ENCODE measurements around the gene EVL.

EVL gene

GRCh38 chr14:100031506-100032281 lies 33.5 kb upstream of the EVL start:
- ATAC-seq (replicated peaks), result no peak
- no peak for DNase-seq
- no peaks in the 10 kb centered on the region for H3K36me3 Mint-ChIP-seq

GRCh38 chr14:100032738-100033137 lies 32.5 kb upstream of the EVL start:
- no peaks in the 10 kb centered on the region for H3K4me1 Mint-ChIP-seq
- H3K27ac Mint-ChIP-seq, result no peak overlapping the region
- no peak overlapping the region for H3K4me3 Mint-ChIP-seq
- H3K27me3 Mint-ChIP-seq, result no peaks in the 10 kb centered on the region
- no peak for DNase-seq
- H3K36me3 Mint-ChIP-seq, result no peaks in the 10 kb centered on the region
- H3K9me3 Mint-ChIP-seq, result no peaks in the 10 kb centered on the region
- ATAC-seq (replicated peaks), result no peak

More at GRCh38 chr14:100031506-100032281, 33.5 kb upstream of the EVL start:
- no peak overlapping the region for H3K4me3 Mint-ChIP-seq
- H3K27ac Mint-ChIP-seq, result no peak overlapping the region
- H3K27me3 Mint-ChIP-seq, result no peaks in the 10 kb centered on the region
- H3K9me3 Mint-ChIP-seq, result no peaks in the 10 kb centered on the region
- H3K4me1 Mint-ChIP-seq, result no peaks in the 10 kb centered on the region

GRCh38 chr14:100033347-100034075 lies 31.7 kb upstream of the EVL start:
- H3K27me3 Mint-ChIP-seq, result no peaks in the 10 kb centered on the region
- no peaks in the 10 kb centered on the region for H3K9me3 Mint-ChIP-seq
- H3K27ac Mint-ChIP-seq, result no peak overlapping the region
- H3K4me3 Mint-ChIP-seq, result no peak overlapping the region
- DNase-seq (no peak), ATAC-seq (replicated peaks) (no peak)
- H3K36me3 Mint-ChIP-seq, result no peaks in the 10 kb centered on the region
- no peaks in the 10 kb centered on the region for H3K4me1 Mint-ChIP-seq

- Mint-ChIP-seq H3K9me3 (no peaks in the 10 kb centered on the region), H3K4me3 (no peak overlapping the region), H3K4me1 (no peaks in the 10 kb centered on the region), H3K36me3 (no peaks in the 10 kb centered on the region), H3K27me3 (no peaks in the 10 kb centered on the region), H3K27ac (no peak overlapping the region)
- no peak for ATAC-seq (replicated peaks)
- no peak for DNase-seq
These were observed 30.8 kb upstream of the EVL start for GRCh38 chr14:100034468-100034867.

- no peaks in the 10 kb centered on the region for H3K36me3 Mint-ChIP-seq
- H3K4me3 Mint-ChIP-seq, result no peak overlapping the region
- no peak overlapping the region for H3K27ac Mint-ChIP-seq
- DNase-seq, result no peak
- ATAC-seq (replicated peaks), result no peak
- H3K27me3 Mint-ChIP-seq, result no peaks in the 10 kb centered on the region
- no peaks in the 10 kb centered on the region for H3K4me1 Mint-ChIP-seq
- no peaks in the 10 kb centered on the region for H3K9me3 Mint-ChIP-seq
These were observed 30.2 kb upstream of the EVL start for GRCh38 chr14:100034961-100035500.

GRCh38 chr14:100035700-100036099 lies 29.5 kb upstream of the EVL start:
- Mint-ChIP-seq H3K27ac (no peak overlapping the region), H3K9me3 (no peaks in the 10 kb centered on the region), H3K4me3 (no peak overlapping the region), H3K36me3 (no peaks in the 10 kb centered on the region), H3K4me1 (no peaks in the 10 kb centered on the region), H3K27me3 (no peaks in the 10 kb centered on the region)
- ATAC-seq (replicated peaks) (no peak), DNase-seq (no peak)

GRCh38 chr14:100037353-100037752 lies 27.9 kb upstream of the EVL start:
- H3K36me3 Mint-ChIP-seq, result no peaks in the 10 kb centered on the region
- H3K9me3 Mint-ChIP-seq, result no peaks in the 10 kb centered on the region

GRCh38 chr14:100038065-100038464 lies 27.2 kb upstream of the EVL start:
- H3K27ac Mint-ChIP-seq, result no peak overlapping the region
- H3K4me3 Mint-ChIP-seq, result no peak overlapping the region
- H3K27me3 Mint-ChIP-seq, result no peaks in the 10 kb centered on the region
- no peaks in the 10 kb centered on the region for H3K36me3 Mint-ChIP-seq
- H3K9me3 Mint-ChIP-seq, result no peaks in the 10 kb centered on the region
- DNase-seq (no peak), ATAC-seq (replicated peaks) (no peak)
- no peaks in the 10 kb centered on the region for H3K4me1 Mint-ChIP-seq

More at GRCh38 chr14:100037353-100037752, 27.9 kb upstream of the EVL start:
- no peak for ATAC-seq (replicated peaks)
- H3K27me3 Mint-ChIP-seq, result no peaks in the 10 kb centered on the region
- no peak for DNase-seq
- no peak overlapping the region for H3K27ac Mint-ChIP-seq
- H3K4me1 Mint-ChIP-seq, result no peaks in the 10 kb centered on the region
- H3K4me3 Mint-ChIP-seq, result no peak overlapping the region

GRCh38 chr14:100039903-100040302 lies 25.3 kb upstream of the EVL start:
- no peak for ATAC-seq (replicated peaks)
- no peak overlapping the region for H3K4me3 Mint-ChIP-seq
- no peaks in the 10 kb centered on the region for H3K36me3 Mint-ChIP-seq
- no peaks in the 10 kb centered on the region for H3K9me3 Mint-ChIP-seq
- no peak overlapping the region for H3K27ac Mint-ChIP-seq
- no peaks in the 10 kb centered on the region for H3K4me1 Mint-ChIP-seq
- no peaks in the 10 kb centered on the region for H3K27me3 Mint-ChIP-seq
- DNase-seq, result no peak

GRCh38 chr14:100041271-100041670 lies 24.0 kb upstream of the EVL start:
- no peak for ATAC-seq (replicated peaks)
- Mint-ChIP-seq H3K27ac (no peak overlapping the region), H3K27me3 (no peaks in the 10 kb centered on the region), H3K4me1 (no peaks in the 10 kb centered on the region), H3K9me3 (no peaks in the 10 kb centered on the region), H3K36me3 (no peaks in the 10 kb centered on the region), H3K4me3 (no peak overlapping the region)
- no peak for DNase-seq

GRCh38 chr14:100042286-100042685 lies 22.9 kb upstream of the EVL start:
- ATAC-seq (replicated peaks) (no peak), DNase-seq (no peak)
- H3K4me1 Mint-ChIP-seq, result no peaks in the 10 kb centered on the region
- H3K4me3 Mint-ChIP-seq, result no peak overlapping the region
- no peak overlapping the region for H3K27ac Mint-ChIP-seq
- no peaks in the 10 kb centered on the region for H3K27me3 Mint-ChIP-seq
- H3K9me3 Mint-ChIP-seq, result no peaks in the 10 kb centered on the region
- H3K36me3 Mint-ChIP-seq, result no peaks in the 10 kb centered on the region

GRCh38 chr14:100045642-100046344 lies 19.4 kb upstream of the EVL start:
- DNase-seq (no peak), ATAC-seq (replicated peaks) (no peak)
- Mint-ChIP-seq H3K4me3 (no peak overlapping the region), H3K27me3 (no peaks in the 10 kb centered on the region), H3K9me3 (no peaks in the 10 kb centered on the region), H3K27ac (no peak overlapping the region), H3K36me3 (no peaks in the 10 kb centered on the region), H3K4me1 (peaks cover 0 to 5% of the 10 kb centered on the region in 2 donors)

- Mint-ChIP-seq H3K27me3 (no peaks in the 10 kb centered on the region), H3K4me3 (no peak overlapping the region), H3K4me1 (peaks cover 0 to 5% of the 10 kb centered on the region in 2 donors), H3K9me3 (no peaks in the 10 kb centered on the region), H3K27ac (no peak overlapping the region), H3K36me3 (no peaks in the 10 kb centered on the region)
- DNase-seq (no peak), ATAC-seq (replicated peaks) (no peak)
These were observed 17.6 kb upstream of the EVL start for GRCh38 chr14:100047600-100047999.

GRCh38 chr14:100048786-100049185 lies 16.4 kb upstream of the EVL start:
- Mint-ChIP-seq H3K36me3 (no peaks in the 10 kb centered on the region), H3K9me3 (no peaks in the 10 kb centered on the region), H3K27ac (no peak overlapping the region), H3K4me1 (peaks cover 0 to 5% of the 10 kb centered on the region in 2 donors), H3K4me3 (no peak overlapping the region), H3K27me3 (no peaks in the 10 kb centered on the region)
- ATAC-seq (replicated peaks) (no peak), DNase-seq (no peak)

Data from stimulated activated naive B cell treated with anti-CD40 and anti-IgM and Interleukin-4, amounts not matched to agents 10 μg/mL and 1 μg/mL and 100 μg/mL, for 72 hours (primary cell).